ENCODE results near the gene MRPL38. TPM values are rescaled to one million over a fixed set of nuclear protein-coding genes. Genes with fewer than 3 reads are reported as not detected.
A peak's percentile ranks its signal among the peaks of the same experiment; 100 is the strongest.

The MRPL38 gene
- total and polyA plus RNA-seq, 8 donors, result 9.3 to 244 (median 52.2) TPM

DNA sequence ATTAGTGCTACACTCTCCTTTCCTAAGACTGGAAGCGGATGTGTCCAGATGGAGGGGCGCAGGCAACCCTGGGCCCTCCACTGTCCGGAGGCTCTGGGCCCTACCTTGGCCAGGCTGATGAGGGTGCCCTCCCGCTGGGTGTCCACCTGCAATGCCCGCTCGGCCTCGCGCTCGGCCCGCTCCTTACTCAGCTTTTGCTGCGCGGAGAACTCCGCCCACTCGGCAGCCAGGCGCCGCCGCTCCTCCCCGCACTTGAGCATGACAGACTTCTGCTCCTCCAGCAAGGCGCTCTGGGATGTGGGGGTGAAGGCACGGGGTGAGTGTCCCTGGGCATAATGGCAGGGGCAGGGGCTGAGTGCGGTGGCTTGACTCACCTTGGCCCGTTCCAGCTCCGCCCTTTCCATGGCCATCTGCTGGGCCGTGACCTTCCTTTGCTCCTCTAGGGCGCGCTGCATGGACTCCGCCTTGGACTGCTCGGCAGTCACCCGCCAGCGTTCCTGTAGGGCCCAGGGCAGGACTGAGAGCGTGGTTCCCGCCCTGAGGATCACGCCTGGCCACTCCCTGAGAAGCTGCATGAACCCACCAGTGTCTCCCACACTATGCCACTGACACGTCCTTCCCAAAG is 10.1 kb upstream of the MRPL38 start:
- no peaks in the 10 kb centered on the region for H3K9me3 ChIP-seq
- intact Hi-C loops (cut with DNase I; ENCODE audit: low total_unique reads), result loop anchor here (5.0 kb wide), 1 partner anchor 93 kb away; no protein-coding TSS in a partner anchor
- WGBS, 5 donors, result 90 to 93% (median 93%) methylated on average over 18 to 34 of the region's 34 CpGs
- H3K4me3 ChIP-seq, result no peak overlapping the region
- DNase-seq, result no peak
- peaks cover 0 to 64% (median 37%) of the 10 kb centered on the region in 4 donors for H3K36me3 ChIP-seq
- no peak overlapping the region for H3K27ac ChIP-seq
- H3K4me1 ChIP-seq, result peaks cover 6 to 23% (median 17%) of the 10 kb centered on the region in 4 donors
- H3K27me3 ChIP-seq, result no peaks in the 10 kb centered on the region
- TF ChIP-seq POLR2AphosphoS5 (IDR thresholded peaks at IDR 0.05) (no peak), POLR2A (IDR thresholded peaks at IDR 0.05) (no peak), EP300 (IDR thresholded peaks at IDR 0.05) (no peak)
- TF ChIP-seq, protein P1, sequence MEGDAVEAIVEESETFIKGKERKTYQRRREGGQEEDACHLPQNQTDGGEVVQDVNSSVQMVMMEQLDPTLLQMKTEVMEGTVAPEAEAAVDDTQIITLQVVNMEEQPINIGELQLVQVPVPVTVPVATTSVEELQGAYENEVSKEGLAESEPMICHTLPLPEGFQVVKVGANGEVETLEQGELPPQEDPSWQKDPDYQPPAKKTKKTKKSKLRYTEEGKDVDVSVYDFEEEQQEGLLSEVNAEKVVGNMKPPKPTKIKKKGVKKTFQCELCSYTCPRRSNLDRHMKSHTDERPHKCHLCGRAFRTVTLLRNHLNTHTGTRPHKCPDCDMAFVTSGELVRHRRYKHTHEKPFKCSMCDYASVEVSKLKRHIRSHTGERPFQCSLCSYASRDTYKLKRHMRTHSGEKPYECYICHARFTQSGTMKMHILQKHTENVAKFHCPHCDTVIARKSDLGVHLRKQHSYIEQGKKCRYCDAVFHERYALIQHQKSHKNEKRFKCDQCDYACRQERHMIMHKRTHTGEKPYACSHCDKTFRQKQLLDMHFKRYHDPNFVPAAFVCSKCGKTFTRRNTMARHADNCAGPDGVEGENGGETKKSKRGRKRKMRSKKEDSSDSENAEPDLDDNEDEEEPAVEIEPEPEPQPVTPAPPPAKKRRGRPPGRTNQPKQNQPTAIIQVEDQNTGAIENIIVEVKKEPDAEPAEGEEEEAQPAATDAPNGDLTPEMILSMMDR (IDR thresholded peaks at IDR 0.05), result no peak

DNA sequence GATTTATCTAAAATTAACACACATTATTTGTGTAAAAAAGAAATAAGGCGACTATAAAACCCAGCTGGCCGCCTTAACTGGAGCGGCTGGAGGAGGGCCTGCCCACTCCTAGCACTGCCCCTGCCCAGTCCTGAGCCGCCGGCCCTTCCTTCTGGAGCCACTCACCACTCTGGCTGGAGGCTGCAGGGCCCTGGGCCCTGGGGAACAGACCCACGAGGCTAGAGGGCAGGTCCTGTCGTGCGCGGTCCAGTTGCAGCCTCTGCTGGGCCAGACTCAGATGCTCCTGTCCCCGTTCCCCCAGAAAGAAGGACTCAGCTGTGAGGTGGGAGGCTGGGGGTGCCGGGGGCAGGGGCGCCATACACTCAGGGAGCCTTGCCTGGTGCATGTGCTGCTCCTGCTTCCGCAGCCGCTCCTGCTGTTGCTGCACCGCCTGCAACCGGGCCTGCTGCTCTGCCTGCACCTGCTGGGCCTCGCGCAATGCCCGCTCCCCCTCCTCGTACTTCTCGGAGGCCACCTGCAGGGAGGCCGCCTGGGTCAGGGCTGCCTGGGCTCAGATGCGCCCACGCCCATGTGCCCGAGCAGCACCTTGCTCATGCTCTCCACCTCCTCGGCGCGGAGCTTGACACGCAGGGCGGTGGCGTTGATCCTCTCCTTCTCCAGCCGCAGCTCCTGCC is 9.0 kb upstream of the MRPL38 start:
- DNase-seq, result no peak
- H3K27ac ChIP-seq, result no peak overlapping the region
- peaks cover 6 to 27% (median 17%) of the 10 kb centered on the region in 4 donors for H3K4me1 ChIP-seq
- H3K36me3 ChIP-seq, result peaks cover 0 to 56% (median 32%) of the 10 kb centered on the region in 4 donors
- no peaks in the 10 kb centered on the region for H3K27me3 ChIP-seq
- WGBS, 5 donors, result 91 to 96% (median 95%) methylated on average over 27 to 32 of the region's 32 CpGs
- no peaks in the 10 kb centered on the region for H3K9me3 ChIP-seq
- TF ChIP-seq POLR2A (IDR thresholded peaks at IDR 0.05) (no peak), POLR2AphosphoS5 (IDR thresholded peaks at IDR 0.05) (no peak), EP300 (IDR thresholded peaks at IDR 0.05) (no peak)
- TF ChIP-seq, protein P1 (IDR thresholded peaks at IDR 0.05), result no peak
- intact Hi-C loops (cut with DNase I; ENCODE audit: low total_unique reads), result no loop called here
- no peak overlapping the region for H3K4me3 ChIP-seq

DNA sequence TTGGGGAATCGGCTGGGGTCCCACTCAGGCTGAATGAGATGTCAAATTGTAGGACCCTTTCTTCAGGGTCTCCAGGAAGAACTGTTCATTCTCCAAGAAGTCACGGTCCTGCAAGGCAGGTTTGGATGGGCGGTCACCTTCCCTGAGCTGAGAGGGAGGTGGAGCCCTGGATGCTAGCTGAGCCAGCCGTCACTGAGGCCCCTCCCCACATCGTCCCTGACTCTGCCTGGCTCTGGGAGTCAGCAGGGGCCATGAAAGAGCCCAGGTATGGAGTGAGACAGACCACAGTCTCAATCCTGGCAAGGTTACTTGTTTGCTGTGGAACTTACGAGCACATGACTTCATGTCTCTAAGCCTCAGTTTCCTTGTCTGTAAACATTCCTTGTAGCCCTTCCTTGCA is 6.0 kb upstream of the MRPL38 start:
- intact Hi-C loops (cut with DNase I; ENCODE audit: low total_unique reads), result no loop called here
- Histone ChIP-seq H3K27me3 (no peaks in the 10 kb centered on the region), H3K36me3 (peaks cover 0 to 37% (median 23%) of the 10 kb centered on the region in 4 donors), H3K9me3 (no peaks in the 10 kb centered on the region), H3K4me1 (peaks cover 6 to 27% (median 17%) of the 10 kb centered on the region in 4 donors), H3K4me3 (no peak overlapping the region), H3K27ac (peak overlapping the region in 2 of 5 donors; percentile 22 to 27)
- WGBS, 5 donors, result 30 to 57% (median 40%) methylated on average over 5 to 6 of the region's 6 CpGs
- peak; percentile 68 to 76 for DNase-seq
- no peak for TF ChIP-seq POLR2AphosphoS5 (IDR thresholded peaks at IDR 0.05)
- TF ChIP-seq EP300 (IDR thresholded peaks at IDR 0.05), result no peak
- no peak for TF ChIP-seq POLR2A (IDR thresholded peaks at IDR 0.05)
- TF ChIP-seq, protein P1 (IDR thresholded peaks at IDR 0.05), result no peak

DNA sequence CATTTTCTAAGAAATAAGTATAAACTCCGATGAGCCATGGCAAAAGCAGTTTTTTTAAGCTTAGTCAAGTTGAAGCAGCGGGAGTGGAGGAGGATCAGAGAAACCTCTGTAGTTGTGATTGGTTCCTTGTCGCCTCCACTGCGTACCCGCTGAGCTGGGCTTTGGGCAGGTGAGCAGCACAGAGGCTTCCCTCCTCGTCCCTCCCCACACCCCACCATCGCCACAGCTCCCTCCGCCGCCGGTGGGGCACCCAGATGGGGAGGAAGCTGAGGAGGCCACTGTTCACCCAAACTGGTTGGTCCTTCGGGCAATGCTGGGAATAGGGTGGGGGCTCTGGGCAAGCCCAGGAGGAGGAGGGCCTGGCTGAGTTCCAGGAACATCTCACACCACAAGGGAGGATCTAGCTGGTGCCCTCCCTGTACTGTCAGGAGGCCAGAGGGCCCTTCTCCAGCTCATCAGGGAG is 5.2 kb upstream of the MRPL38 start:
- Histone ChIP-seq H3K36me3 (peaks cover 0 to 33% (median 20%) of the 10 kb centered on the region in 4 donors), H3K9me3 (no peaks in the 10 kb centered on the region), H3K4me3 (no peak overlapping the region), H3K4me1 (peaks cover 11 to 35% (median 24%) of the 10 kb centered on the region in 4 donors), H3K27ac (no peak overlapping the region), H3K27me3 (no peaks in the 10 kb centered on the region)
- DNase-seq, result no peak
- no peak for TF ChIP-seq EP300 (IDR thresholded peaks at IDR 0.05)
- TF ChIP-seq, protein P1 (IDR thresholded peaks at IDR 0.05), result no peak
- no peak for TF ChIP-seq POLR2A (IDR thresholded peaks at IDR 0.05)
- TF ChIP-seq POLR2AphosphoS5 (IDR thresholded peaks at IDR 0.05), result no peak
- 52 to 73% (median 68%) methylated on average over 10 to 11 of the region's 11 CpGs for WGBS, 5 donors
- intact Hi-C loops (cut with DNase I; ENCODE audit: low total_unique reads), result loop anchor here (5.0 kb wide), 1 partner anchor 92 kb away; the partner anchor contains the start of gene CDK3
